Fibroblast of lung (primary cell): Measurements from ENCODE around the gene RSAD1.

ENCODE experiments used
- EZH2 ChIP-seq: IDR thresholded peaks from 2 replicates; pipeline ENCODE4 v1.5.1; 2012; ENCODE audit warnings: low read length, control low read depth, mild to moderate bottlenecking; ENCODE audit errors: missing control alignments
- TF ChIP-seq, protein P1 (sequence below), 2 donors: IDR thresholded peaks in 1 of 2; conservative IDR thresholded peaks in 1 of 2; 1 replicate in 1 of 2; 2 replicates in 1 of 2; pipeline ENCODE4 v1.5.1; 2011 to 2012; ENCODE audit warnings: low read length in 2 of 2, control low read depth in 1 of 2, inconsistent platforms in 1 of 2, low read depth in 1 of 2, mild to moderate bottlenecking in 1 of 2

DNA sequence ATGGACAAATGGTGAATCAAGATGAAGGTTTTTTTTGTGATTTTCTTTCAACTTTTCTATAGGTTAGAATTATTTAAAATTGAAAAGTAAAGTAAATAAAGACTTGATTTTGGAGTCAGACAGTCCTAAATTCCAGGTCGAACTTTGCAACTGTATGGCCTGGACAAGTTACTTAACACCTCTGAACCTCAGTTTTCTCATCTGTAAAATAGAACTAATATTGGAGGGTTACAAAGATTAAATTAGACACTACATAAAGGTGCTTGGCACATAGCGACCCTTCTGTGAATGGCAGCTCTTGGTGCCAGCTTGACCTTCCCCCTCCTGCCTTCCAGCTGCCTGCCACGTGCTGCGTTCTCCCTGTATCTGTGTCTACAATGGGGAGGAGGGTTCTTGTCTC lies 3.0 kb downstream of the RSAD1 start:
- TF ChIP-seq, protein P1, sequence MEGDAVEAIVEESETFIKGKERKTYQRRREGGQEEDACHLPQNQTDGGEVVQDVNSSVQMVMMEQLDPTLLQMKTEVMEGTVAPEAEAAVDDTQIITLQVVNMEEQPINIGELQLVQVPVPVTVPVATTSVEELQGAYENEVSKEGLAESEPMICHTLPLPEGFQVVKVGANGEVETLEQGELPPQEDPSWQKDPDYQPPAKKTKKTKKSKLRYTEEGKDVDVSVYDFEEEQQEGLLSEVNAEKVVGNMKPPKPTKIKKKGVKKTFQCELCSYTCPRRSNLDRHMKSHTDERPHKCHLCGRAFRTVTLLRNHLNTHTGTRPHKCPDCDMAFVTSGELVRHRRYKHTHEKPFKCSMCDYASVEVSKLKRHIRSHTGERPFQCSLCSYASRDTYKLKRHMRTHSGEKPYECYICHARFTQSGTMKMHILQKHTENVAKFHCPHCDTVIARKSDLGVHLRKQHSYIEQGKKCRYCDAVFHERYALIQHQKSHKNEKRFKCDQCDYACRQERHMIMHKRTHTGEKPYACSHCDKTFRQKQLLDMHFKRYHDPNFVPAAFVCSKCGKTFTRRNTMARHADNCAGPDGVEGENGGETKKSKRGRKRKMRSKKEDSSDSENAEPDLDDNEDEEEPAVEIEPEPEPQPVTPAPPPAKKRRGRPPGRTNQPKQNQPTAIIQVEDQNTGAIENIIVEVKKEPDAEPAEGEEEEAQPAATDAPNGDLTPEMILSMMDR (conservative IDR thresholded peaks at IDR 0.05 in 1 of 2, IDR thresholded peaks at IDR 0.05 in 1 of 2; ENCODE audit: low read depth in 1 of 2, low read length in 2 of 2) = no peak
- no peak for TF ChIP-seq EZH2
